DND-41 (cell line): ENCODE measurements around the gene STIMATE.

Experiments
- EZH2 ChIP-seq: IDR thresholded peaks from 3 replicates; pipeline ENCODE4 v1.6.1; 2012; ENCODE audit warnings: borderline replicate concordance, low read depth, mild to moderate bottlenecking, moderate library complexity, low read length, inconsistent platforms; ENCODE audit not compliant: severe bottlenecking
- TF ChIP-seq, protein P1 (sequence below): IDR thresholded peaks from 2 replicates; pipeline ENCODE4 v1.5.1; 2012; ENCODE audit warnings: borderline replicate concordance, low read length, moderate library complexity, mild to moderate bottlenecking; ENCODE audit not compliant: poor library complexity, severe bottlenecking; ENCODE audit errors: extremely low read depth

- TF ChIP-seq, protein P1, sequence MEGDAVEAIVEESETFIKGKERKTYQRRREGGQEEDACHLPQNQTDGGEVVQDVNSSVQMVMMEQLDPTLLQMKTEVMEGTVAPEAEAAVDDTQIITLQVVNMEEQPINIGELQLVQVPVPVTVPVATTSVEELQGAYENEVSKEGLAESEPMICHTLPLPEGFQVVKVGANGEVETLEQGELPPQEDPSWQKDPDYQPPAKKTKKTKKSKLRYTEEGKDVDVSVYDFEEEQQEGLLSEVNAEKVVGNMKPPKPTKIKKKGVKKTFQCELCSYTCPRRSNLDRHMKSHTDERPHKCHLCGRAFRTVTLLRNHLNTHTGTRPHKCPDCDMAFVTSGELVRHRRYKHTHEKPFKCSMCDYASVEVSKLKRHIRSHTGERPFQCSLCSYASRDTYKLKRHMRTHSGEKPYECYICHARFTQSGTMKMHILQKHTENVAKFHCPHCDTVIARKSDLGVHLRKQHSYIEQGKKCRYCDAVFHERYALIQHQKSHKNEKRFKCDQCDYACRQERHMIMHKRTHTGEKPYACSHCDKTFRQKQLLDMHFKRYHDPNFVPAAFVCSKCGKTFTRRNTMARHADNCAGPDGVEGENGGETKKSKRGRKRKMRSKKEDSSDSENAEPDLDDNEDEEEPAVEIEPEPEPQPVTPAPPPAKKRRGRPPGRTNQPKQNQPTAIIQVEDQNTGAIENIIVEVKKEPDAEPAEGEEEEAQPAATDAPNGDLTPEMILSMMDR, result no peak
- TF ChIP-seq EZH2, result no peak
These were observed 31.4 kb downstream of the STIMATE start for GRCh38 chr3:52865994-52866393.
